Psoas muscle (tissue), 8 donors: ENCODE data around the gene SAMD15. TPM values are rescaled to one million over a fixed set of nuclear protein-coding genes. Genes with fewer than 3 reads are reported as not detected.

ENCODE experiments used
- ATAC-seq, 4 donors: fragments of 200-7000 bp; cut with Tn5 transposase; one replicate each; pipeline ENCODE4 v1.9.1; 2020; ENCODE audit warnings: moderate library complexity in 3 of 4, mild to moderate bottlenecking in 2 of 4
- DNase-seq, 2 donors: peaks; one replicate each; pipeline ENCODE4 v3.0.0-alpha.2; 2020
- H3K27ac ChIP-seq: fragments of 200-600 bp; one replicate; pipeline ENCODE4 v1.8.0; 2022
- H3K27me3 ChIP-seq, 3 donors: fragments of 200-600 bp in 1 of 3; one replicate each; pipeline versions ENCODE4 v1.6.1 to v1.8.0; 2013 to 2022; ENCODE audit warnings: low read length in 2 of 3, mild to moderate bottlenecking in 2 of 3, moderate library complexity in 1 of 3; ENCODE audit not compliant: insufficient read depth in 3 of 3
- H3K36me3 ChIP-seq, 2 donors: fragments of 200-600 bp in 1 of 2; one replicate each; pipeline versions ENCODE4 v1.6.1 to v1.8.0; 2013 to 2022; ENCODE audit warnings: low read depth in 1 of 2, mild to moderate bottlenecking in 1 of 2, moderate library complexity in 1 of 2; ENCODE audit not compliant: insufficient read depth in 1 of 2
- H3K4me1 ChIP-seq: fragments of 200-600 bp; one replicate; pipeline ENCODE4 v1.8.0; 2022
- H3K4me3 ChIP-seq: fragments of 200-600 bp; one replicate; pipeline ENCODE4 v1.8.0; 2022; ENCODE audit warnings: mild to moderate bottlenecking
- H3K9me3 ChIP-seq: fragments of 200-600 bp; one replicate; pipeline ENCODE4 v1.8.0; 2022
- WGBS, 3 donors: extraction: QIAGEN DNeasy Blood & Tissue Kit; methylation state at CpG; one replicate each; pipeline versions ENCODE4 v1.1.6 to v1.1.7; 2013; 5-methylcytosine and 5-hydroxymethylcytosine counted together
- intact Hi-C, 2 donors: fragments of 100-400 bp; cut with DNase I; formaldehyde crosslinking; loops; one replicate each; pipeline versions ENCODE4 v1.11.0 to v1.14.2; 2022
- polyA plus RNA-seq, 3 donors: library from polyadenylated mRNA; stranded (reverse); fragments of 200-250 nt; gene quantifications; one replicate each; pipeline ENCODE4 v1.2.3, GENCODE V29; 2013
- total RNA-seq, 4 donors: library from RNA; stranded (reverse); fragmentation: NEBNext Ultra II Directional in 2 of 4; extraction: Animal tissue kit (Norgen Biotek cat#: 25700) in 2 of 4; gene quantifications; one replicate each; pipeline versions ENCODE4 v1.2.1 to v1.2.4, GENCODE V29; 2021 to 2023
- TF ChIP-seq, protein P1 (sequence below): fragments of 200-600 bp; IDR thresholded peaks from one replicate; pipeline ENCODE4 v1.8.0; 2022; ENCODE audit warnings: antibody characterized with exemption
- donor health status: healthy with polysubstance abuse.
- donor health status: DM: no; HTN: no; CAD: no; lungs with moderate emphysema.
- donor health status: Bipolar disorder and iron deficiency.
- donor health status: healthy.
- donor health status: DM: yes; HTN: yes; CAD: no.
- donor health status: DM: no; HTN: no; CAD: no.
- donor health status: DM: no; HTN: no; CAD: no.
- donor health status: DM: yes; HTN: yes; CAD: no.

Gene SAMD15
- total and polyA plus RNA-seq, 7 donors: 0.12 to 0.75 (median 0.19) TPM; not detected in 3

DNA sequence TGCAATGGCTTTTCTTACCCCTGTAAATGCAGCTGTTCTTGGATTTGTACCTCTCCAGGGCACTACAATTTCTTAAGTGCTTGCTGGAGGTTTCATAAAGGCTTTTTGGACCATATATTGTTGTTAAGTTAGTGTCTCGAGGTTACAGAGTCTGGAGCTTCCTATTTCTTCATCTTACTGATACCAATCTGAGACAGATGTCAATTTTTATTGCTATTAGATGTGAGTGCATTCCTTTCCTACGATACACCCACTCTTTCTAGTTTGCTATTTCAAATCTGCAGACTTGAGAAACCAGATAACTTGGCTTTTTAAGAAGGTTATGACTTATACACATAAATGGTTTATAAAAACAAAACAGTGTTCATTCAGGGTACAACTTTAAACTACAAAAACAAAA is 44.0 kb downstream of the SAMD15 start:
- 46 to 96% (median 74%) methylated on average over 2 of the region's 2 CpGs for WGBS, 3 donors
- DNase-seq (no peak), ATAC-seq (no peak)
- intact Hi-C loops: no loop called here
- Histone ChIP-seq H3K4me3 (no peak overlapping the region), H3K4me1 (no peaks in the 10 kb centered on the region), H3K36me3 (peaks cover 8 to 50% of the 10 kb centered on the region in 2 donors), H3K9me3 (no peaks in the 10 kb centered on the region), H3K27ac (no peak overlapping the region), H3K27me3 (no peaks in the 10 kb centered on the region)
- TF ChIP-seq, protein P1, sequence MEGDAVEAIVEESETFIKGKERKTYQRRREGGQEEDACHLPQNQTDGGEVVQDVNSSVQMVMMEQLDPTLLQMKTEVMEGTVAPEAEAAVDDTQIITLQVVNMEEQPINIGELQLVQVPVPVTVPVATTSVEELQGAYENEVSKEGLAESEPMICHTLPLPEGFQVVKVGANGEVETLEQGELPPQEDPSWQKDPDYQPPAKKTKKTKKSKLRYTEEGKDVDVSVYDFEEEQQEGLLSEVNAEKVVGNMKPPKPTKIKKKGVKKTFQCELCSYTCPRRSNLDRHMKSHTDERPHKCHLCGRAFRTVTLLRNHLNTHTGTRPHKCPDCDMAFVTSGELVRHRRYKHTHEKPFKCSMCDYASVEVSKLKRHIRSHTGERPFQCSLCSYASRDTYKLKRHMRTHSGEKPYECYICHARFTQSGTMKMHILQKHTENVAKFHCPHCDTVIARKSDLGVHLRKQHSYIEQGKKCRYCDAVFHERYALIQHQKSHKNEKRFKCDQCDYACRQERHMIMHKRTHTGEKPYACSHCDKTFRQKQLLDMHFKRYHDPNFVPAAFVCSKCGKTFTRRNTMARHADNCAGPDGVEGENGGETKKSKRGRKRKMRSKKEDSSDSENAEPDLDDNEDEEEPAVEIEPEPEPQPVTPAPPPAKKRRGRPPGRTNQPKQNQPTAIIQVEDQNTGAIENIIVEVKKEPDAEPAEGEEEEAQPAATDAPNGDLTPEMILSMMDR: no peak

GRCh38 chr14:77423423-77423822 is 46.2 kb downstream of the SAMD15 start, which contains the start of gene NOXRED1:
NOXRED1 (minus strand) TSS chr14:77423523; CDS start chr14:77422889, 634 bp downstream.
- Histone ChIP-seq H3K36me3 (peaks cover 22 to 72% of the 10 kb centered on the region in 2 donors), H3K27me3 (no peaks in the 10 kb centered on the region), H3K27ac (no peak within 1 kb of the TSS), H3K9me3 (no peaks in the 10 kb centered on the region), H3K4me3 (no peak within 1 kb of the TSS), H3K4me1 (no peaks in the 10 kb centered on the region)
- TF ChIP-seq, protein P1: no peak
- 98 to 100% (median 100%) methylated on average over 1 of the region's 1 CpG for WGBS, 3 donors
- ATAC-seq: no peak
- DNase-seq: no peak
- intact Hi-C loops: no loop called here

DNA sequence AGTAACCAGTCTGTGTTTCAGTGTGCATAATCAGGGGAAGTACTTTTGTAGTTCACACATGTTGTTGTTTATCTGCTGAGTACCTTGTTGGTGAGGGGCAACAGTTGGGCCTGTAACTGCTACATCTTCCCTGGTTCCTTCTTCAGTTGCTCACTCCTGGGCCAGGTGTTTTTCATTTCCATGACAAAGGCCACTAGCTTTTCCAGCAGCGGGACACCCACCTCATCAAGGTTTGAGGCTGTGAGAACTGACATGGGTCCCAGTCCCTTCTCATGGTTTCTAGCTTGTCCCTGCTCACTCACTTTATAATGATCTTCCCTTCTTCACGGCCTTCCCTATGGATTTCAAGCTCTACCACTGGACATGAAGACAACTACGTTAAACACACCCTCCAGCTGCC is 47.7 kb downstream of the SAMD15 start:
- no peak for ATAC-seq
- intact Hi-C loops: no loop called here
- 92 to 94% (median 94%) methylated on average over 3 of the region's 3 CpGs for WGBS, 3 donors
- Histone ChIP-seq H3K27ac (no peak overlapping the region), H3K27me3 (no peaks in the 10 kb centered on the region), H3K36me3 (peaks cover 34 to 86% of the 10 kb centered on the region in 2 donors), H3K4me3 (no peak overlapping the region), H3K4me1 (no peaks in the 10 kb centered on the region), H3K9me3 (no peaks in the 10 kb centered on the region)
- DNase-seq: no peak
- TF ChIP-seq, protein P1: no peak

DNA sequence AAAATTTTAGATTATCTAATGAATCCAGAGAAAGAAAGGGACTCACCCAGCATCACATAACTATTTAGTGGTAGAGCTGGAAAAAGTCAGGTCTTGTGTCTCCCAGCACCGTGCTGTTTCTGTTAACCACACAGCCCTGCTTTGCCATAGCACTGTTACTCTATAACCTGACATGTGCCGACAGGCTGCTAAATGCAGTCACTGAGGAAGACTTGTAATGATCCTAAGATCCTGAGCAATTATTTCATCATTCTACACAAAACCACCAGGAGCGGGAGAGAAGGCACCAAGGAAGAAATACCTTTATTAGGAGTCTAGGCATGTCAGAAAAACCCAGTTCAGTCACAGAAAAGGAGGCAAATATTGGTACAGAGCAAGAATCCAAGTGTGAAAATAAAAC is 49.2 kb downstream of the SAMD15 start:
- H3K4me1 ChIP-seq: no peaks in the 10 kb centered on the region
- DNase-seq (no peak), ATAC-seq (no peak)
- TF ChIP-seq, protein P1: no peak
- H3K9me3 ChIP-seq: no peaks in the 10 kb centered on the region
- H3K27me3 ChIP-seq: no peaks in the 10 kb centered on the region
- peaks cover 34 to 100% of the 10 kb centered on the region in 2 donors for H3K36me3 ChIP-seq
- 96 to 97% (median 96%) methylated on average over 3 of the region's 3 CpGs for WGBS, 3 donors
- H3K4me3 ChIP-seq: no peak overlapping the region
- H3K27ac ChIP-seq: no peak overlapping the region
- intact Hi-C loops: no loop called here

GRCh38 chr14:77436042-77436441 is 58.9 kb downstream of the SAMD15 start:
- Histone ChIP-seq H3K4me1 (no peaks in the 10 kb centered on the region), H3K9me3 (no peaks in the 10 kb centered on the region), H3K36me3 (peaks cover 11 to 100% of the 10 kb centered on the region in 2 donors), H3K27ac (no peak overlapping the region), H3K4me3 (no peak overlapping the region), H3K27me3 (no peaks in the 10 kb centered on the region)
- 97 to 99% (median 99%) methylated on average over 3 of the region's 3 CpGs for WGBS, 3 donors
- TF ChIP-seq, protein P1: no peak
- intact Hi-C loops: no loop called here
- DNase-seq: no peak
- ATAC-seq: no peak
